ENCODE results near the gene HIVEP3. TPM values are rescaled to one million over a fixed set of nuclear protein-coding genes. Genes with fewer than 3 reads are reported as not detected.

HIVEP3 gene
- total RNA-seq, 1 donor from 2014 or later = 0.37 TPM

DNA sequence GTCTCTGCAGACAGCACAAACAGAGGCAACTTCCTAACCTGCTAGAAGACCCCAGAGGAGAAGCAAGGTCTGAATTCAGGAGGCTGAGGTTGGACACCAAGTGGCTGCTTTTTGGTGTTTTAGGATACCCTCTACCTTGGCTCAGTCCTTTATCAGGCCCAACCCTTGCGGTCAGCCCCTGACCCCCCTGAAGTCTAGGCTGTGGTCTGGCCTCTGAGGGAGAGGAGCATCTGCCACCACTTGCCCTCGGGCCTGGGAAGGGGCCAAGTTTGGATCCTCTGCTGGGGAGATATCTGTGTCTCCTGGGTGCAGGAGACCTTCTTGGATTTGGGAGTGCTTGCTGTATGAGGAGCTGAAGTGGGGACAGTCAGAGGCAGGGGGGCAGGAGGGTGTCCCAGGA lies 455.2 kb downstream of the HIVEP3 start:
- H3K27me3 Mint-ChIP-seq (ENCODE audit: insufficient read depth, low read depth) = peaks cover 5% of the 10 kb centered on the region
- Histone ChIP-seq H3K36me3 (no peaks in the 10 kb centered on the region), H3K9ac (no peak overlapping the region), H3K4me1 (no peaks in the 10 kb centered on the region), H3K79me2 (ENCODE audit: low read depth) (no peaks in the 10 kb centered on the region), H3K9me3 (ENCODE audit: low read depth) (no peaks in the 10 kb centered on the region), H3K4me2 (no peak overlapping the region), H2AFZ (replicated peaks) (no peak overlapping the region), H4K20me1 (ENCODE audit: low read depth) (no peaks in the 10 kb centered on the region), H3K27me3 (no peaks in the 10 kb centered on the region), H3F3A (ENCODE audit: low read depth) (no peaks in the 10 kb centered on the region), H3K27ac (no peak overlapping the region), H3K4me3 (no peak overlapping the region)
- H3K36me3 Mint-ChIP-seq = no peaks in the 10 kb centered on the region
- peaks cover 5% of the 10 kb centered on the region for H3K4me1 Mint-ChIP-seq
- no peak overlapping the region for H3K4me3 Mint-ChIP-seq
- H3K9me3 Mint-ChIP-seq = no peaks in the 10 kb centered on the region
- no peak for TF ChIP-seq EZH2phosphoT487 (IDR thresholded peaks at IDR 0.05)
- DNase-seq (ENCODE audit: low spot score) = no peak
- H3K27ac Mint-ChIP-seq = no peak overlapping the region

DNA sequence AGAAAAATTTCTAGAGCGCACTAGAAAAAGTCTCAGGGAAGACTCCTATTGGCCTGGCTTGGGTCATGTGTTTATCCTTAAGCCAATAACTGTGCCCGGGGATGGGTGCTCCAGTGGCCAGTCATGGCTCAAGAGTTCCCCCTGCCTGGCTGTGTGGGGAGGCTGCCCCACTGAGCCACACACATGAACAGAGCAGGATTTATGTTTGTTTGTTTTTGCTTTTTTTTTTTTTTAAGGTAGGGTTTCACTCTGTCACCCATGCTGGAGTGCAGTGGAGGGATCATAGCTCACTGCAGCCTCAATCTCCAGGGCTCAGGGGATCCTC lies 456.1 kb downstream of the HIVEP3 start:
- no peak overlapping the region for H2AFZ ChIP-seq (replicated peaks)
- no peaks in the 10 kb centered on the region for H3K27me3 ChIP-seq
- H3K4me1 ChIP-seq = peaks cover 5% of the 10 kb centered on the region
- H3K9ac ChIP-seq = no peak overlapping the region
- no peaks in the 10 kb centered on the region for H3K9me3 ChIP-seq (ENCODE audit: low read depth)
- H3K79me2 ChIP-seq (ENCODE audit: low read depth) = no peaks in the 10 kb centered on the region
- H3K36me3 ChIP-seq = no peaks in the 10 kb centered on the region
- H3K27ac Mint-ChIP-seq = no peak overlapping the region
- peaks cover 5% of the 10 kb centered on the region for H3K27me3 Mint-ChIP-seq (ENCODE audit: insufficient read depth, low read depth)
- H4K20me1 ChIP-seq (ENCODE audit: low read depth) = no peaks in the 10 kb centered on the region
- H3K4me2 ChIP-seq = no peak overlapping the region
- H3K4me1 Mint-ChIP-seq = peaks cover 11% of the 10 kb centered on the region
- DNase-seq (ENCODE audit: low spot score) = no peak
- no peak overlapping the region for H3K27ac ChIP-seq
- H3K4me3 Mint-ChIP-seq = no peak overlapping the region
- no peaks in the 10 kb centered on the region for H3F3A ChIP-seq (ENCODE audit: low read depth)
- no peaks in the 10 kb centered on the region for H3K9me3 Mint-ChIP-seq
- H3K4me3 ChIP-seq = no peak overlapping the region
- H3K36me3 Mint-ChIP-seq = no peaks in the 10 kb centered on the region
- TF ChIP-seq CTCF (IDR thresholded peaks at IDR 0.05) = no peak
- no peak for TF ChIP-seq EZH2phosphoT487 (IDR thresholded peaks at IDR 0.05)
- no peak for TF ChIP-seq EZH2 (IDR thresholded peaks at IDR 0.05)

DNA sequence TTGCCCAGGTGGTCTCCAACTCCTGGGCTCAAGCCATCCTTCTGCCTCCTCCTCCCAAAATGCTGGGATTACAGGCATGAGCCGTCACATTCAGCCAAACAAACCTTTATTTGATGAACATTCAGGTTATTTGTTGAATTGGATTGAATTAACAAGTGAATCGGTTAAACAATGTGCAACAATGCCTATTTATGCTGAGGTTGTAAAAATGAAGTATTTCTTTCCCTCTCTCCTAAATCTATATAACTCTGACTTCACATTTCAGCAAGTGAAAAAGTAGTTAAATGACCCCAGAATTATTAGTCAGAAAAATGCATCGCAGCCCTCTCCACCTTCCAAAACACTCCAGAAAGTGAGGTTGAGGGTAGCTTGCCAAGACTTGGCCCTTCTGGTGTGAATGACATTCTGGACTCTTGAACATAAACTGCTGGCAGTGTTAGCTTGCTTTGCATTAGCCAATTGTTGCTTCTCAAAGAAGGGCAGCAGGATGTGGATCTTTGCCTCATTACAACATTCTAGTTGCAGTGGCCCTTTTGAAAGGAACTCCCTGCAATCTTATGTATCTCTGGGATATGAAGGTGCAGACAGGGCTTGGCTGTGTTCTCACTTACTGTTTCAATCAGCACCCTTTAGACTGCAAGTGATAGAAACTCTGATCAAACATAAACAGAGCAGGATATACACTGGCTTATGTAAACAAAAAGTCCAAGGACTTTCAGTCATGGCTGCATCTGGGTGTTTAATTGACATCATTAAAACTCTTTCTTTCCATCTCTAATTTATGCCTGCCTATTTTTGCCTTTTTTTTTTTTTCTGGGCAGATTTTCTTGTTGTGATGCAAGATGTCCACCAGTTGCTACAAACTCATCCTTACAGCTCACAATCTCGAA lies 456.7 kb downstream of the HIVEP3 start:
- Histone ChIP-seq H3F3A (ENCODE audit: low read depth) (no peaks in the 10 kb centered on the region), H3K4me3 (no peak overlapping the region), H3K9me3 (ENCODE audit: low read depth) (no peaks in the 10 kb centered on the region), H3K9ac (no peak overlapping the region), H3K36me3 (no peaks in the 10 kb centered on the region), H3K27me3 (no peaks in the 10 kb centered on the region), H3K4me2 (no peak overlapping the region), H2AFZ (replicated peaks) (no peak overlapping the region), H3K4me1 (peaks cover 5% of the 10 kb centered on the region), H3K27ac (no peak overlapping the region), H3K79me2 (ENCODE audit: low read depth) (no peaks in the 10 kb centered on the region), H4K20me1 (ENCODE audit: low read depth) (no peaks in the 10 kb centered on the region)
- no peaks in the 10 kb centered on the region for H3K9me3 Mint-ChIP-seq
- H3K27me3 Mint-ChIP-seq (ENCODE audit: insufficient read depth, low read depth) = peaks cover 6% of the 10 kb centered on the region
- H3K4me1 Mint-ChIP-seq = peaks cover 11% of the 10 kb centered on the region
- TF ChIP-seq CTCF (IDR thresholded peaks at IDR 0.05) = no peak
- TF ChIP-seq EZH2phosphoT487 (IDR thresholded peaks at IDR 0.05) = no peak
- no peak for TF ChIP-seq EZH2 (IDR thresholded peaks at IDR 0.05)
- no peak overlapping the region for H3K27ac Mint-ChIP-seq
- no peak overlapping the region for H3K4me3 Mint-ChIP-seq
- no peak for DNase-seq (ENCODE audit: low spot score)
- no peaks in the 10 kb centered on the region for H3K36me3 Mint-ChIP-seq

DNA sequence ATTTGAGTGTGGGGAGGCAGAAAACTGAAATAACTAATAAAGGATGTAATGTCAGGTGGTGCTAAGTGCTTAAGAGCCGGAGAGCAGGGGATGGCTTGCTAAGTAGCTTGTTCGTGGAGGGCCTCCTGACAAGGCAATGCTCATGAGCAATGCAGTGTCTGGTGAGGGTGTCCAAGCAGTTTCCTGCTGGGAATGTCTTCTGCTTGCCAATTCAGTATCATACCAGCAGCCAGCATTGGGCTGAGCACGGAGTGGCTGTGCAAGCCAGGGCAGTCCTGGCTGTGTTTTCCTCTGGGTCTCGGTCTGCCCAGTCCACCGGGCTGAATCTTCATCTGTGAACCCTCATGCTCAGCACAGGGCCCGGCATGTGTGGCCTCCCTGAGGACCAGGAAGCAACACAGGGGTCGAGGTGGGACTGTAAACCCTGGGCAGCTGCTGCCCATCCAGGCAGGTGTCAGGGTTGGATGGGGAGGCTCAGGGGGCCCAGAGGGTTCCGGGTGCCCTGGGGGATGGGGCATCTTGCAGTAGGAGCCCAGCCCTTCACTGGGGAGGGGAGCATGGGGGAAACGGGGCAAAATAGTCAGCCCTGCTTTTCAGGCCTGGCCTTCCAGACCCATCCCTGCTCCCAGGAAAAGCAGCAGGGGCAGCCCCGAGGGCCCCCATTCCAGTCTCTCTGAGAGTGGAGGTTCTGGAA lies 461.7 kb downstream of the HIVEP3 start:
- Histone ChIP-seq H3K36me3 (no peaks in the 10 kb centered on the region), H3K4me1 (peaks cover 5% of the 10 kb centered on the region), H3K9me3 (ENCODE audit: low read depth) (no peaks in the 10 kb centered on the region), H3K9ac (no peak overlapping the region), H4K20me1 (ENCODE audit: low read depth) (no peaks in the 10 kb centered on the region), H3K4me3 (no peak overlapping the region), H3K27ac (no peak overlapping the region), H3K4me2 (no peak overlapping the region), H3F3A (ENCODE audit: low read depth) (no peaks in the 10 kb centered on the region), H3K79me2 (ENCODE audit: low read depth) (no peaks in the 10 kb centered on the region), H2AFZ (replicated peaks) (no peak overlapping the region), H3K27me3 (no peaks in the 10 kb centered on the region)
- Mint-ChIP-seq H3K4me1 (peaks cover 30% of the 10 kb centered on the region), H3K36me3 (no peaks in the 10 kb centered on the region), H3K27me3 (ENCODE audit: insufficient read depth, low read depth) (peaks cover 23% of the 10 kb centered on the region), H3K27ac (no peak overlapping the region), H3K9me3 (no peaks in the 10 kb centered on the region), H3K4me3 (no peak overlapping the region)
- TF ChIP-seq EZH2phosphoT487 (IDR thresholded peaks at IDR 0.05) (no peak), EZH2 (IDR thresholded peaks at IDR 0.05) (no peak), CTCF (IDR thresholded peaks at IDR 0.05) (no peak)
- no peak for DNase-seq (ENCODE audit: low spot score)
